IPS DF 4.7 (cell line): ENCODE data around the gene RAB20.
"Not testable (repeated sequence)": the region's sequence is repeated elsewhere in the genome, so short reads cannot be mapped to it uniquely, and the experiment has no call there.

Experiments used
- DNase-seq: peaks from one replicate; pipeline ENCODE4 v3.0.0-alpha.2; 2013; ENCODE audit warnings: low spot score; ENCODE audit errors: extremely low read depth

RAB20 gene

DNA sequence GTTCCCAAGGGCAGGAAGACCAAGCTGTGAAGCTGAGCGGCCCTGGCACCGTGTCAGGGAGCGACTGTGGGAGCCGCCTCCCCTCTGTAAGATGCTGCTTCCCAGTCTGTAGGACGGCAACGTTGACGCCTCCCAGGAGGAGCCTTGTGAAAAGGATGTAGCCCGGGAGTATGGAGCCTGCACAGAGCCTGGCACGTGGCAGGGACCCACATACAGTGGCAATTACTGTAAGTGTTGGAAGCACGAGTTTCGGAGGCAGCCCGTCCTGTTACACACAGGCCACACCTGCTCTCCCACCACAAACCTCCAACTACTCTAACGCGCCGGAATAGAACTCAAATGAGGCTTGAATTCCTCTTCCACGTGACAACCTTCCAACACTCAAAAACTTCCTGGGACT lies 6.6 kb downstream of the RAB20 start:
- DNase-seq, result no peak

DNA sequence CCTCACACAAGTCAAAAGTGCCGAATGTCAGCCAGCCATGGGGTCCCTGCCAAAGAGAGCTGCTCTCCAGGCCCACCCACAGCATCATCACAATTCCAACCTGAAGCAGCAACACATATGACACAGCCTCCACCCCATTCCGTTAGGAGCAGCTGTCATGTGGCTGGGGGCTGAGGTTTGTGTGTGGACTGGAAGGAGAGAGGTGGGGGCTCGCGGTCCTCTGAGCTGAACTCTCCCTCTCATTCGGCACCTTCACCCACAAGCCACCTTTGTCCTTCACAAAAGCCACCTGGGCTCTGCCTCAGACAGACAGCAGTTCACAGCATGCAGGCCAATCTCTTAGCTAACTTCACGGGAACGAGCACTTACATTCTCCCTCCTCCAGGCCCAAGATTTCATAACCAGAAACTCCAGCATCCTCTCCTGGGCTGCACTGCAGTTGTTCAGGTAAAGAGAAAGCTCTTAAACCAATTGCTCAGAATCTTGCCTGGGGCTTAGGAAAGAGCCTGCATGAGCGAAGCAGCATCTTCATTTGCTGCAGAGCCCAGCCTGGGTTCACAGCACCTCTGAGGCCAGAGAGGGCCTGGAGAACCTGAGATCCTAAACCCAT lies 7.2 kb downstream of the RAB20 start:
- no peak for DNase-seq

DNA sequence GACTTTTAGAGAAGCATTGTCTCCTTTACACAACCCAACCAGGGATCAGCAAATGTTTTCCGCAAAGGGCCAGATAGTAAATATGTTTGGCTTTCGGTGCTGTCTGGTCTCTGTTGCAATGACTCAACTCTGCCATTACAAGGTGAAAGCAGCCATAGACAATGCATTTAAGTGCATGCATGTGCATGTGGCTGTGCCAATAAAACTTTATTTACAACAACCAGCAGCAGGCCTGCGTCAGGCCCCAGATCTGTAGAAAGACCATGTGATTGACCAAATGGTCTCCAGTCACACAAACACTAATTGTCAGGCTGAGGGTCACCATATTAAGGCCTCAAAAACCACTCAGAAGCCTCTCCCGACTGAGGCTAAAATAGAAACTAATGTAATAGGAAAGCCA lies 8.1 kb downstream of the RAB20 start:
- no peak for DNase-seq

DNA sequence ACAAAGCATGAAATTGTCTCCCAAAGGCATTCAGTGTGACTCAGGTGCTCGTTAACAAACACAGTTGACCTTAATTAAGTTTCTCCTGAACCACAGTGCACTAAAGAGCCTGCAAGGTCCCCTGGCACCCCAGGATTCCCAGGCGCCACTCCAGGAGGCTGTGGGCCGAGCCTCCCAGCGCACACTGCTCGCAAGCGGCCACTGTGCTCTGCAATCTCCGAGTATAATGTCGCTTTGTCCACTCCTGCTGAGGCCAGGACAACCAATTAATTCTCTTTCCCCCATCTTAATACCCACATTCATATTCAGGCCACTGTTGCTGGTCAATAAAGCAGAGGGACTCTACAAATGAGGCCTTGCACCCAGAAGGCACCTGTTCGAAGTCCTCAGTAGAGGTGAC lies 8.8 kb downstream of the RAB20 start:
- DNase-seq, result no peak

DNA sequence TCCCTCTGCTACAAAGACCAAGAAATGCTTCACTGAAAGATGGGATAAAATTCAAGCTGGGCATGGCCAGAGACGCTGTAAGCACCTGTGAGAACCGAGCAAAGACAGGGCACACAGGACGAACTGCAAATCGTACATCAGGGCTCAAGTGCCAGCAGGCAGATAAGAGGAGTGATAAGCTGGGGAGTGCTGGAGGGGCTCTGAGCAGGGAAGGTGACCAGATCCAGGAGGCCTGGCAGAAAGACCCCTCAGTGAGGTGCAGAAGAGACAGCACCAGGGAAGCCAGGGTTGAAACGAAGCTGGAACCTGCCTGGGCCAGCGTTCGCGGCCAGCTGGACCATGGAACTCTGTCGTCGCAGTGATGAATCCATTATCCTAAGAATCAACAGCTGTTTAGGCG lies 10.2 kb downstream of the RAB20 start:
- DNase-seq, result no peak

DNA sequence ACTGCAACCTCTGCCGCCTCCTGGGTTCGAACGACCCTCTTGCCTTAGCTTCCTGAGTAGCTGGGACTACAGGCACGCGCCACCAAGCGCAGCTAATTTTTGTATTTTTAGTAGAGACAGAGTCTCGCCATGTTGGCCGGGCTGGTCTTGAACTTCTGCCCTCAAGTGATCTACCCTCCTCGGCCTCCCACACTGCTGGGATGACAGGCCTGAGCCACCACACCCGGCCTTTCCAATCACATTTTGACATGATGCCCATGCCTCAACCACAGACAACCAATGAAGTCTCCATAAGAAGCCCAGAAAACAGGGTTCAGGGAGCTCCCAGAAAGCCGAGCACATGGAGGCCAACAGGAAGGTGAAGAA lies 11.7 kb downstream of the RAB20 start:
- no peak for DNase-seq

DNA sequence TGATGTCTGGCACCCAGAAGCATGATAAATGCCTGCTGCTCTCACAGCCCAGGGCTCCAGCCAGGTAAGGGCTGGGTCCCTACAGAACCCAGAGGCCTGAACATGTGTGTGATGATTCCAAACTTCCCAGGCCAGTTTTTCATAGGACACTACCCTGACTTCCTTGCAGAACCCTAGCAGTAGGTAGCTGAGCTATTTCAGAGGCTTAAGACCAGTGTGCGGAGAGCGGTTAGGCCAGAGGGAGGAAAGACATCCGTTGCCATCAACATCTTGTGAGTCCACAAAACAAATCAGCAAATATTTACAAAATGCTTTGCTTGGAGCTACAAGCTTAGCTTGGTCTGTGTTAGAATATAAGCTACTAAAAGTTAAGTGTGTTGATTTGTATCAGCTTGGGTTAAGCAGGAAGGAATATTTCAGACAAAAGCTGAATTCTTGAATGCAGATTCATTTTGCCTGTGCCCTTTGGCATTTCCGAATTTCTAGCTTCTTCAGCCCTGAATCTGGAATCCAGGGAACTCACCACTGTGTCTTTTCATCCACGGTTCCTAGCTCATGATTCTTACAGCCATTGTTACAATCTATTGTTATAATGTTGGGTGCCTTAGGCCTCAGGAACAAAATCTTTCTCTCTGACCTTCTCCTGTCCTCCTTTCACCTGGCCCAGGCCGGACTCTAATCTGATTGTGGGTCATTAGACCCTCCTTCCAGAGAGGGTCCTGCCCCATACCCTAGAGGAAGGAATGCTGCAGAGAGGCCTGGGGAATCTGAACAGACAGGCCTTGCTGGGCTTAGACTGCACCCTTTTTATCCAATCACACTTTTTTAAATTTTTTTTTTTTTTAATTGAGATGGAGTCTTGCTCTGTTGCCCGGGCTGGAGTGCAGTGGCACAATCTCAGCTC lies 12.4 kb downstream of the RAB20 start:
- DNase-seq, result no peak

DNA sequence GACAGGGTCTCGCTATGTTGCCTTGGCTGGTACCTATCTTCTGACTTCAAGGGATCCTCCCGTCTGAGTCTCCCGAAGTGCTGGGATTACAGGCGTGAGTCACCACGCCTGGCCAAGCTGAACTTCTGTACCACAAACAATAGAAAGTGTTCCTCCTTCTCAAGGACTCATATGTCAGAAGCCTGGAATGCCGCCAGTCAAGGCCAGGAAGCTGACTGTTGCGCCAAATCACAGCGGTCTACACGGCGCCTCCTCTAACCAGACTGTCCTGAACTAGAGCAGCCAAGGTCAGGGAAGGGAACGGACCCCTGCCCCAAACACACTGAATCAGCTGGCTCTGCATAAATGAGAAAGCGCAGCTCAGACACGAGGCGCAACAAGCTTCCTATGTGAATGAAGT lies 14.6 kb downstream of the RAB20 start:
- DNase-seq, result no peak

DNA sequence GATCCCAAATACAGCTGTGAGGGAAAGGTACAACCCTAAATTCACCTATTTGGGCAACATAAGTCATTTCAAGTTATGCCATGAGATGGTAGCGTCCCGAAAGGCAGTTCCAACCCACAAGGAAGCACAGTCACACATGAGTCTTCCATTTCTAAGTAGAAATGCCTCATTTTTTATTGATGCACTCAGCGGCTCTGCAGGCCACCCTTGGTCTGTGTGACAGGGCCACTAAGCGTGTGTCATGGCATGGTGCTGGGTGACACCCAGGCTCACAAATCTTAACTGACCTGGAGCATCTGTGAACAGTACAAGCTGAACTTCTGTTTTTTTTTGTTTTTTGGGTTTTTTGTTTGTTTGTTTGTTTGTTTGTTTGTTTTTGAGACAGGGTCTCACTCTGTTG lies 15.1 kb downstream of the RAB20 start:
- DNase-seq, result no peak

DNA sequence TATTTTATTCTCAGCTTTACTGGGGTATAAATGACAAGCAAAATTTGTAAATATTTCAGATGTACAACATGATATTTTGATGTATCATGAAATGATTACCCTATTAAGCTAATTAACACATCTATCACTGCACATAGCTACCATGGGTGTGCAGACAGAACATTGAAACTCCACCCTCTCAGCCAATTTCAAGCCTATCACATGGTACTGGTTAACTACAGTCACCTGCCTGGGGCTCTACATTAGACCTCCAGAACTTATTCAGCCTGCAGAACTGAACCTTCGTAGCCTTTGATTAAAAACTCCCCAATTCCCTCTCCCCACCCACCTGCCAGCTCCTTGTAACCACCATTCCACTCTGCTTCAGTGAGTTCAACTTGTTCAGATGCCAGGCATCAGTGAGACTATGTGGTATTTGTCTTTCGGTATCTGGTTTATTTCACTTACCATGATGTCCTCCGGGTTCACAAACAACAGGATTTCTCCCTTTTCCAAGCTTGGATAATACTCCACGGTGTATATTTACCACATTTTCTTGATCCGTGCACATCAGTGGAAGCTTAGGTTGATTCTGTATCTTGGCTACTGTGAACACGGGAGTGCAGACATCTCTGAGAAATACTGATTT lies 19.2 kb downstream of the RAB20 start:
- DNase-seq, result no peak

DNA sequence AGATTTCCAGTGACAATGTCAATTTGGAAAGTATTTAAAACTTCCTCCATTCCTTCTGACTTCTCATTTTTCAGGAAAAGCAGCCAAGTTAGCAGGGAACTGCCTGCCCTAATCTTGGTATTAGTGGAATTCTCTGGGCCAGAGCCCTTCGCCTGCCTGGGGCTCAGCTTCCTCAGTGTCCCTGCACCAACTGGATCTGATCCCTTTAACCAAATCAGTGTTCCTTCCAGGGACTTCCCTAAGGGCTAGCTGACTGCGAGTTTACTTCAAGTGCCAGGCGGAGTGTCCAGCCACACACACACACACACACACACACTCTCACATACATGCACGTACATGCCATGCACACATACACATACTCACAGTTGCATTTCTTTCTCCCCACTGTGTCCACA lies 20.0 kb downstream of the RAB20 start:
- DNase-seq, result no peak

DNA sequence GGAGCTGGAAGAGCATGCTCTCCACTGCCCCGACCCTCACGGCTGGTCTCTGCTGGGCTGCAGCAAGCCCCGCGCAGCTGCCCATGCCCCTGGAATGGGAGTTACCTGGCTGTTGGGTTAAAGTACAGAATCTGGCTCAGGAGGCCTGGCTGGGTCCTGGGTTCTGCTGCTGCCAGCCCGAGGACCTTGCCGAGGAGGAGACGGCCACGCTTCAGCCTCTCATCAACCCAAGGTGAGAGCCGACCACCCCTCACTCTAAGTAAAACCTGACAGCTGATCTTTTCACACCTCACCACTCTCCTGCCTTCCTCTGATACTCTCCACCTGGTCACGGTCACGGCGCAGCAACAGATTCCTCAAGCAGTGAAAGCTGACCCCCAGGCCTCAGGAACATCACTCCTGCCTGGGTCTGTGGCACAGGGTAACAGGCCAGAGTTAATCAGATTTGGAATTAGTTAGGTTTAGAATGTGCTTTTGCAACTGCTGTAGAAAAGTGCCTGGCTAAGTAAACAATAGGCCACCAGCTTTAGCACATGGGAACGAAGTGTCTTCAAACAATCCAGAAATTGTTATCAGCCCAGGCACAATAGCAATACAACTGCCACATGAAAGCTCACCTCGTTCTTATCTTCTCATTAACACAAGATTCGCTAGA lies 20.5 kb downstream of the RAB20 start:
- DNase-seq, result no peak

DNA sequence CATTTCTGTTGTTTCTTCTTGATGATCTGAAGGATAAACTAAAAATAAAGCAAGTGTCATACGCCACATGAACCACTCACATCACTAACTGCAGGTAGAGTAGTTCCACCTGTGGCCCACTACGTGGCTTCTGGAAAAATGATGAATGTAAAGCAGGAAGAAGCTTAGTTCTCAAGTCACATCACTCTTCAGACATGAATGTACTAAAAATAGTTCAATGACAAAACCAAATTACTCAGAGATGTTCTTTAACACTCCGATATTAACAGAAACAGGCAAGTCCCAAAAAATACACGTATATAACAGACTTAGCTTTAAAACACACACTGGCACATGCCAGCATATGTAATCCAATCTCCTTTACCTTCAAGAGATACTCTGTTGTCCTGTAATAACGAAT lies 21.6 kb downstream of the RAB20 start:
- DNase-seq, result no peak

DNA sequence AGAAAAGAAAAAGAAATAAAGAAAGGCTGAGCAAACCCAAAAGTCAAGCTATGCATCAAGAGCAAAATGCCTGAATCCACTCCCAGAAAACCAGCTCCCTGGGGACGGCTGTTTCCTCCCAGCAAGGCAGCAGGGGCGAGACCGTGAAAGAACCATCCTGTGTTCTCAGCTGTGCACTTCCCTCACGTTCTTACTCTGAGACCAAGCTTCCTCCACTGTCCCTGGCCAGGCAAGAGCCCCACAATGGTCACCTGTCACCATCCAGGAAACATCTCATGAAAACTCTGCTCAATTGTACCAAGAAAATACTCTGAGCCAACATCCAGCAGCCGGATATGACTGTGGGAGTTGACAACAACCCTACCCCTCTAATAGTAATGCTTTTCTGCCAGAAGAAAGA lies 22.9 kb downstream of the RAB20 start:
- no peak for DNase-seq

DNA sequence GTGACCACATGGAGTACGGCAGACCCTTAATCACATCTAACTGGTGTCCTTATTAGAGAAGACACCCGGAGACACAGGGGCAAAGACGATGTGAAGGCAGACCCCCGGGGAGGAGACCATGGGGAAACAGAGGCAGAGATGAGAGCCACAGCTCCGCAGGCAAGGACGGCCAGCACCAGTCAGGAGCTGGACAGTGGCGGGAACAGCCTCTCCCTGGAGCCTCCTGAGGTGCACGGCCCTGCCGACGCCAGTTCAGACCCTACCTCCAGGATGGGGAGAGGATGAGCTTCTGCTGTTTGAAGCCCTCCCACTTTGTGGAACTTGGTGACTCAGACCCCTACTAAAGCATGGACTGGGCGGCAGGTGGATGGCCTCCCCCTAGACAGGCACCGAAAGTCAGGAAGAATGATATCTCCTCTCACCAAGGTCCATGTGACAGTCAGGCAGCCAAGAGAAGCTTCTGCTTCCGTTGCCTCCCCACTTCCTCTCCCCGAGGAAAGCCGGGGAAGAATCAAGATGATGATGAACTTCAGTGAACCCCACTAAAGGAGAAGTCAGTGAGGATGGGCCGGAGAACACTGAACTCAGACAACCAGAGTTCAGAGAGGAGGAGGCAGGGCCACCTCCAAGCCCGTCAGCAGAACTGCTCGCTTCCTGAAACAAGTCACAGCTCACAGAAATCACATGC lies 25.4 kb downstream of the RAB20 start:
- DNase-seq, result no peak

DNA sequence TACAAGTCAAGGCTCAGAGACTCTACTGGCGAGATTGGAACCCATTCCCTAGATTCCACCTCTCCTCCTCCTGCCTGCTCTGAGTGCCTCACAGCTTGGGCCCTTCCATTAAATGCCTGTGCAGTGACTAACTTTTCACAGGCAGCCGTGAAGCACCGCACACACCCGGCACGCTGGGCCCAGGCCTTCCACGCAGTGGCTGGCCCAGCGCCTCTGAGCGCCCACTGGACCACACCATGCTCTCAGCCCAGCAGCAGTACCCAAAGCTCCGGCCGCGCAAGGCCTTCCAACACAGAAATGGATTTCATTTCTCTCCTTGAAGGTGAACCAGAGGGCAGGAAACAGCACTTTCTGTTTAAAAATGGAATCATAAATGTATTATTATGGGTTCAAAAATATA lies 26.0 kb downstream of the RAB20 start:
- DNase-seq, result no peak

DNA sequence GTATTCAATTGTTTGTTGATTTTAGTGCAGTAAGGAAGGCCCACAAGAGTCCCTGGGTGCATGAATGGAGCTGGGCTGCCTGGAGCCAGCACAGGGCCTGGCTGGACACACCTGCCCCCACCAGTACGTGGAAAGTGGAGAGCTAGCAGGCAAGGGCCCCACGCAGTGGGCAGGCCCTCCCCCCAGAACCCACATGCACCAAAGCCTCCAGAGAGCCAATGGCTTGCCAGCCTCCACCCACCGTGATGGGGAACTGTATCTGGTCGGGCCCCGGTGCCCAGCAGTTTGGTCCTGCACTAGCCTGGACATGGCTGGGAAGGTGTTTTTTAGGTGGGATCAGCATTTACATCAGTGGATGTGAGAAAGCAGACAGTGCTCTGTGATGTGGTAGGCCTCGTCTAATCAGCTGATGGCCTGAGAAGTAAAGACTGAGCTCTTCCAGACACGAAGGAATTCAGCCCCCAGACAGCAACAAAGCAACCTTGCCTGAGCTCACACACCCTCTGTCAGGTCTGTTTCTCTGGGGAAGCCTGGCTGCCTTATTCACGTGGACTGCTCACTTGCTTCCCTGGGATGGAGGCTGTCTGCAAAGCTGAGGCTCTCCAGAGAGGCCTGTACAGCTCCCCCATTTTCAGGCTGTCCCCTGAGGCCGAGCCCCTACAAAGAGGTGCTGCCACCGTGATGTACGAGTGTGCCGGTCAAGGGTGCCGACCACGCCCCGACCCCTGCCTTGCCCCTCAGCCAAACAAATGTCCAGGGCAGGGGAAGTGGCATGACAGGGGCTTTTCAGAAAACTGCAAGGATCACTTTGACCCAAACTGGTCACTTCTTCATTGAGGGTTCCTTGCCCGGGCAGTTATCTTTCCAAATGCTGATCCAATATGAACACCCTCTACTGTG lies 27.5 kb downstream of the RAB20 start:
- DNase-seq, result no peak

DNA sequence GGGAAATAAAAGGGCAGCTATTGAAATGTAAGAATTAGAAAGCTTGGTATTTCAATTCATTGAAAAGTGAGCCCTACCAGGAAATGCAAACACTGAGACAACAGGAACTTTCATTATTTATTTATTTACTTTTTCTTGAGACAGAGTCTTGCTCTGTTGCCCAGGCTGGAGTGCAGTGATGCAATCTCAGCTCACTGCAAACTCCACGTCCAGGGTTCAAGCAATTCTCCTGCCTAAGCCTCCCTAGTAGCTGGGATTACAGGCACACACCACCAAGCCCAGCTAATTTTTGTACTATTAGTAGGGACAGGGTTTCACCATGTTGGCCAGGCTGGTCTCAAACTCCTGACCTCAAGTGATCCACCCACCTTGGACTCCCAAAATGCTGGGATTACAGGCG lies 29.3 kb downstream of the RAB20 start:
- not testable (repeated sequence) for DNase-seq

DNA sequence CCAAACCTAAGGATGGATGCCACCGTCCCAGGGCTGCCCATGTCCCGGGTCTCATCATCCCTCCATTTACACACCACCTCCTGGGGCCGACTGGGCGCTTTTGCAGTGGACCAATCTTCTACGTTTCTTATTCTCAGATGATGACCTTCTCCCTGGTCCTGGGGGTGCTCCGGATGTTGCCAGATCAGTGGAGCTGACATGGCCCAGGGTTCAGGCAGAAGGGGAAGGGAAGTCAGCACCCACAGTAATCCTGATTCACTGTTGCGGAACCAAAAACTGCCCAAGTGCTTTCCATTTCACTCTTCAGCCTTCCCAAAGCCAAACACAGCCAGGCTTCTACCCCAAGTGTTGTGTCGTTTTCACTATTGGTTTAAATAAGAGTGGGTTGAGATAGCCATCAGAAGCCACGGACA lies 29.8 kb downstream of the RAB20 start:
- DNase-seq, result no peak

DNA sequence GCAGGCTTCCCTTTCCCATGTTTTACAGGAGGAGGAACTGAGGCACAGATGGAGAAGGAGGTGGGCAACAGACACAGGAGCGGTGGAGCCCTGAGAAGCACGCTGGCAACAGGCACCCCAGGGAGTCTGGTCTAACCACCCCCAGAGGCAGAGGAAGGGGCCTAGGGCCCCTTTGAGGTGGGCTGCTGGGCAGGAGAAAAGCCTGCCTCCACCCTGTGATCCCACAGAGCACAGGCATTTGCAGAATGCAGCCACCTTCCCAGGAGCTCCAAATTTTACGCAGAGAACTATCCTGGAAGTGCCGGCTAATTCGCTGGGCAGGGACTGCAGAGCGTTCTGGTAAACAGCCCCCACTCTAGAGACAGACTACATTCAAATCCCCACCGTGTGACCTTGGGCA lies 30.4 kb downstream of the RAB20 start:
- no peak for DNase-seq
